GM12878 (cell line): ENCODE measurements around the gene ADGB. TPM values are rescaled to one million over a fixed set of nuclear protein-coding genes. Genes with fewer than 3 reads are reported as not detected.

Experiments used
- ATAC-seq: fragments of 200-7000 bp; cut with Tn5 transposase; 3 replicates; pipeline ENCODE4 v1.9.1; 2020; ENCODE audit warnings: mild to moderate bottlenecking, moderate library complexity
- BruUV-seq: library from RNA; stranded (reverse); fragments of 400-500 nt; replicated peaks from 2 replicates; lab custom pipeline; 2021; lab: Mats Ljungman, UMichigan
- CTCF ChIA-PET: fragments of 300-600 bp; sonication (Branson Sonifier 250); formaldehyde crosslinking; extraction: SDS; loops from one replicate; lab custom pipeline; 2021; ENCODE audit warnings: inconsistent platforms; lab: Yijun Ruan, JAX
- POLR2A ChIA-PET: fragments of 350-600 bp; formaldehyde crosslinking; extraction: SDS; loops from one replicate; lab custom pipeline; 2021; ENCODE audit warnings: inconsistent platforms; lab: Charles Lee
- RAD21 ChIA-PET: fragments of 300-600 bp; sonication (Branson Sonifier 250); formaldehyde crosslinking; loops from one replicate; lab custom pipeline; 2023; ENCODE audit warnings: antibody characterized with exemption; ENCODE audit not compliant: unreplicated experiment; lab: Charles Lee
- SMC1A ChIA-PET: fragments of 300-600 bp; sonication (Branson Sonifier 250); formaldehyde crosslinking; loops from one replicate; lab custom pipeline; 2023; ENCODE audit not compliant: unreplicated experiment, uncharacterized antibody; lab: Charles Lee
- DNase-seq: peaks from one replicate; pipeline ENCODE4 v3.0.0-alpha.2; 2011; ENCODE audit warnings: low read depth, low spot score
- FAIRE-seq: peaks from 3 replicates; lab custom pipeline; 2011; peaks lifted over from hg19 to GRCh38; lab: Jason Lieb, UNC
- H2AFZ ChIP-seq: 2 replicates; pipeline ENCODE4 v1.6.0; 2011; ENCODE audit warnings: low read depth, low read length, control low read depth; ENCODE audit not compliant: control insufficient read depth
- H3K27ac ChIP-seq: 2 replicates; pipeline ENCODE4 v1.5.1; 2011; ENCODE audit warnings: control low read depth; ENCODE audit not compliant: control insufficient read depth, insufficient read depth
- H3K27me3 ChIP-seq, 2 experiments: replicated peaks in 1 of 2; 2 replicates each; pipeline versions ENCODE4 v1.6.0 to v1.6.1; 2011; ENCODE audit warnings: low read length in 1 of 2; ENCODE audit not compliant: control insufficient read depth in 2 of 2, insufficient read depth in 2 of 2
- H3K36me3 ChIP-seq, 2 experiments: 2 replicates each; pipeline ENCODE4 v1.5.1; 2011; ENCODE audit warnings: low read length in 1 of 2; ENCODE audit not compliant: control insufficient read depth in 2 of 2, insufficient read depth in 2 of 2
- H3K4me1 ChIP-seq: 2 replicates; pipeline ENCODE4 v1.6.1; 2011; ENCODE audit warnings: mild to moderate bottlenecking, low read length, moderate library complexity, mixed read lengths; ENCODE audit not compliant: control insufficient read depth, insufficient read depth
- H3K4me2 ChIP-seq: 2 replicates; pipeline ENCODE4 v1.6.0; 2011; ENCODE audit warnings: control low read depth; ENCODE audit not compliant: control insufficient read depth, insufficient read depth
- H3K4me3 ChIP-seq: fragments of 200-600 bp; sonication (generic); 2 replicates; pipeline ENCODE4 v1.5.1; 2016
- H3K79me2 ChIP-seq: 2 replicates; pipeline ENCODE4 v1.6.0; 2011; ENCODE audit warnings: low read length; ENCODE audit not compliant: control insufficient read depth, insufficient read depth
- H3K9ac ChIP-seq: 2 replicates; pipeline ENCODE4 v1.8.0; 2011; ENCODE audit warnings: low read length, control low read depth, mixed read lengths; ENCODE audit not compliant: control insufficient read depth, insufficient read depth
- H3K9me3 ChIP-seq: replicated peaks from 3 replicates; pipeline ENCODE4 v1.5.1; 2011; ENCODE audit warnings: mild to moderate bottlenecking, low read length; ENCODE audit not compliant: control insufficient read depth, insufficient read depth
- H4K20me1 ChIP-seq: 2 replicates; pipeline ENCODE4 v1.6.0; 2011; ENCODE audit not compliant: control insufficient read depth, insufficient read depth
- ASH2L ChIP-seq: fragments of 300-600, 200-600 bp; sonication (generic); IDR thresholded peaks from 2 replicates; pipeline ENCODE4 v1.6.1; 2017; ENCODE audit warnings: low read depth, mild to moderate bottlenecking, borderline replicate concordance
- CBX3 ChIP-seq: fragments of 200-600 bp; sonication (generic); IDR thresholded peaks from 2 replicates; pipeline ENCODE4 v1.6.1; 2016; ENCODE audit warnings: low read depth, borderline replicate concordance
- CHD2 ChIP-seq: IDR thresholded peaks from 2 replicates; pipeline ENCODE4 v1.6.1; 2011; ENCODE audit warnings: low read depth, low read length, improper control_type of control experiment, borderline replicate concordance
- E4F1 ChIP-seq: fragments of 450-650 bp; IDR thresholded peaks from 2 replicates; pipeline ENCODE4 v1.6.1; 2018; ENCODE audit warnings: borderline replicate concordance, mild to moderate bottlenecking; ENCODE audit not compliant: partially characterized antibody
- EGR1 ChIP-seq, 2 experiments: IDR thresholded peaks; 1 replicate in 1 of 2; 2 replicates in 1 of 2; pipeline ENCODE4 v1.6.1; 2011 to 2012; ENCODE audit warnings: low read depth in 2 of 2, low read length in 2 of 2, borderline replicate concordance in 1 of 2, mild to moderate bottlenecking in 1 of 2, moderate library complexity in 1 of 2
- FOXM1 ChIP-seq: IDR thresholded peaks from 2 replicates; pipeline ENCODE4 v1.6.1; 2012; ENCODE audit warnings: low read depth, mild to moderate bottlenecking, inconsistent platforms, low read length, moderate library complexity
- GABPA ChIP-seq: IDR thresholded peaks from 2 replicates; pipeline ENCODE4 v1.6.1; 2014; ENCODE audit warnings: antibody characterized with exemption, low read depth, mild to moderate bottlenecking, inconsistent platforms
- GATAD2B ChIP-seq: fragments of 450-650 bp; conservative IDR thresholded peaks from 2 replicates; pipeline ENCODE4 v1.6.1; 2017; ENCODE audit warnings: low read depth, mild to moderate bottlenecking, moderate library complexity
- LARP7 ChIP-seq: fragments of 450-650 bp; IDR thresholded peaks from 2 replicates; pipeline ENCODE4 v1.6.1; 2017; ENCODE audit warnings: mild to moderate bottlenecking
- POLR2AphosphoS5 ChIP-seq: IDR thresholded peaks from 2 replicates; pipeline ENCODE4 v1.6.1; 2011; ENCODE audit warnings: mild to moderate bottlenecking, low read length, inconsistent platforms
- RAD21 ChIP-seq: IDR thresholded peaks from 2 replicates; pipeline ENCODE4 v1.6.1; 2011; ENCODE audit warnings: mild to moderate bottlenecking, low read depth, low read length, moderate library complexity; ENCODE audit not compliant: insufficient read depth
- RELA ChIP-seq: fragments of 450-650 bp; IDR thresholded peaks from 2 replicates; pipeline ENCODE4 v1.8.0; 2014; ENCODE audit warnings: borderline replicate concordance; ENCODE audit not compliant: partially characterized antibody
- SIN3A ChIP-seq: IDR thresholded peaks from 2 replicates; pipeline ENCODE4 v1.6.1; 2012; ENCODE audit warnings: low read depth, low read length, improper control_type of control experiment
- SPI1 ChIP-seq: IDR thresholded peaks from 2 replicates; pipeline ENCODE4 v1.6.1; 2011; ENCODE audit warnings: low read depth, mild to moderate bottlenecking, low read length, moderate library complexity, borderline replicate concordance; ENCODE audit not compliant: insufficient read depth
- TARDBP ChIP-seq: IDR thresholded peaks from 2 replicates; pipeline ENCODE4 v1.6.1; 2016; ENCODE audit warnings: borderline replicate concordance
- USF1 ChIP-seq: IDR thresholded peaks from 2 replicates; pipeline ENCODE4 v1.6.1; 2011; ENCODE audit warnings: borderline replicate concordance, low read depth, mild to moderate bottlenecking, moderate library complexity, mixed read lengths, low read length; ENCODE audit not compliant: insufficient read depth; ENCODE audit errors: extremely low read length
- USF2 ChIP-seq: IDR thresholded peaks from 2 replicates; pipeline ENCODE4 v1.6.1; 2011; ENCODE audit warnings: low read depth, low read length, improper control_type of control experiment, borderline replicate concordance
- ZNF207 ChIP-seq: fragments of 450-650 bp; IDR thresholded peaks from 2 replicates; pipeline ENCODE4 v1.6.1; 2014; ENCODE audit warnings: antibody characterized with exemption, mild to moderate bottlenecking, borderline replicate concordance
- ZNF384 ChIP-seq: IDR thresholded peaks from 2 replicates; pipeline ENCODE4 v1.6.1; 2012; ENCODE audit warnings: low read depth, mild to moderate bottlenecking, low read length, improper control_type of control experiment, borderline replicate concordance
- ZSCAN29 ChIP-seq: fragments of 450-650 bp; IDR thresholded peaks from 2 replicates; pipeline ENCODE4 v1.6.1; 2017; ENCODE audit warnings: mild to moderate bottlenecking, moderate library complexity
- WGBS: methylation state at CpG from one replicate; pipeline ENCODE4 v1.1.6; 2016; ENCODE audit warnings: low lambda C conversion rate; ENCODE audit not compliant: insufficient replicate concordance, insufficient coverage; ENCODE audit errors: missing lambda C conversion rate; 5-methylcytosine and 5-hydroxymethylcytosine counted together
- in situ Hi-C: fragments of 300-500 bp; cut with MboI; formaldehyde crosslinking; loops from 9 replicates; pipeline ENCODE4 v1.14.3; 2018; ENCODE audit warnings: mixed read lengths
- intact Hi-C: fragments of 100-400 bp; cut with micrococcal nuclease; formaldehyde crosslinking; loops from one replicate; pipeline ENCODE4 v1.14.2; 2022; ENCODE audit not compliant: unreplicated experiment
- polyA plus RNA-seq, 11 experiments: library from polyadenylated mRNA; depleted of rRNA in 4 of 11; unstranded in 6 of 11; stranded (reverse) in 5 of 11; fragments of >200 nt; fragmentation: Nextera tagmentation in 4 of 11; fragmentation: Illumina TruSeq in 1 of 11; extraction: Ambion mirVana in 4 of 11; extraction: Trizol in 1 of 11; gene quantifications; 1 replicate in 1 of 11; 2 replicates in 10 of 11; pipeline versions ENCODE4 v1.2.1 to v1.2.3, GENCODE V29; 2011 to 2016; ENCODE audit warnings: inconsistent platforms in 2 of 11, missing spikeins in 2 of 11, low read depth in 1 of 11
- total RNA-seq, 4 experiments: library from RNA; depleted of rRNA in 3 of 4; stranded (reverse); fragments of >200 nt in 3 of 4; fragmentation: Illumina TruSeq in 1 of 4; extraction: Trizol in 1 of 4; gene quantifications; 2 replicates each; pipeline versions ENCODE4 v1.2.1 to v1.2.3, GENCODE V29; 2013 to 2021

The ADGB gene
- total and polyA plus RNA-seq, 10 of the 15 experiments (the other 5 are each of a cell fraction or from before 2014, with no cell fraction given) = not detected

- H3K79me2 ChIP-seq = no peaks in the 10 kb centered on the region
- no peaks in the 10 kb centered on the region for H3K36me3 ChIP-seq
- no peaks in the 10 kb centered on the region; the same call in 1 of the 2 replicates for H3K4me1 ChIP-seq
- BruUV-seq = no TSS peak
- TF ChIP-seq ASH2L (no peak), ZNF384 (no peak), CBX3 (no peak), USF2 (no peak), USF1 (no peak), CHD2 (no peak), RAD21 (no peak), GATAD2B (no peak), POLR2AphosphoS5 (no peak), RELA (no peak), EGR1 (IDR thresholded peaks at IDR 0.05; ENCODE audit: borderline replicate concordance in 1 of 2, low read depth in 2 of 2, low read length in 2 of 2) (no peak), GABPA (no peak), TARDBP (no peak), FOXM1 (no peak), E4F1 (no peak), LARP7 (no peak), ZNF207 (no peak), SPI1 (no peak), SIN3A (no peak), ZSCAN29 (no peak)
- no peak for ATAC-seq
- no peak overlapping the region for H2AFZ ChIP-seq
- H3K9ac ChIP-seq = no peak overlapping the region
- no peaks in the 10 kb centered on the region for H4K20me1 ChIP-seq
- ChIA-PET POLR2A (no interaction called here), RAD21 (no interaction called here), SMC1A (interaction anchor here (0.5 to 0.6 kb wide), 2 partner anchors 81 to 1378 kb away, joined by 3 read pairs; no protein-coding TSS in a partner anchor), CTCF (interaction anchor here (0.6 kb wide), 1 partner anchor 1125 kb away, joined by 3 read pairs; no protein-coding TSS in a partner anchor)
- FAIRE-seq = no peak
- H3K27ac ChIP-seq = no peak overlapping the region
- no peak overlapping the region for H3K4me2 ChIP-seq
- intact Hi-C loops (no loop called here), in situ Hi-C loops (no loop called here)
- H3K9me3 ChIP-seq = no peaks in the 10 kb centered on the region
- H3K4me3 ChIP-seq = no peak overlapping the region
- no peaks in the 10 kb centered on the region; a peak in 1 of 4 replicates for H3K27me3 ChIP-seq
- no peak for DNase-seq
- WGBS = 15% methylated on average over 2 of the region's 2 CpGs
Observed at GRCh38 chr6:146860583-146860982, 261.8 kb downstream of the ADGB start.
